Sigmoid colon (tissue), 4 donors: Measurements from ENCODE around the gene PUM1.

ENCODE experiments used
- EP300 ChIP-seq, 4 donors: sonication (generic); formaldehyde crosslinking; IDR thresholded peaks; one replicate each; pipeline ENCODE4 v1.6.1; 2017; ENCODE audit warnings: antibody characterized with exemption in 4 of 4
- POLR2A ChIP-seq, 2 donors: fragments of 450-650 bp; IDR thresholded peaks; one replicate each; pipeline ENCODE4 v1.6.1; 2016; ENCODE audit warnings: antibody characterized with exemption in 2 of 2, mild to moderate bottlenecking in 2 of 2, moderate library complexity in 2 of 2
- TF ChIP-seq, protein P1 (sequence below), 4 experiments: fragments of 450-650 bp in 3 of 4; fragments of 200-600 bp in 1 of 4; IDR thresholded peaks; one replicate each; pipeline ENCODE4 v1.5.1; 2016 to 2019; ENCODE audit warnings: antibody characterized with exemption in 4 of 4, mild to moderate bottlenecking in 3 of 4, moderate library complexity in 2 of 4

DNA sequence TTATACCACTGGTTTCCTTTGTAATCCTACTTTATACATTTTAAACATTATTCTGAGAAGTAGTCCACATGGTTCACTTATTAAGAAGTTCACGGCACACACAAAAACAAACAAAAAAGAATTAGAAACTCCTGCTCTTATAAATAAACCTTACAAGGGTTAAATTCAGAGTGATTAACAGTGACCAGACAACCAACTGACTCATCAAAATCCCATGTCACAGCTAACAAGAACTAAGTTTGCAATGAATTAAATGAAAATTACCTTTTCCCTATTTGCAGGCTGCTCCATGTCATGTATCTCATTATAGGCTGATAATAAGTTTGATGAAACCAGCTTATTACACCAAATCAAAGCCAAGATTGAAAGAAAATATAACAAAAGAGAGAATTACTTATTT lies 77.5 kb downstream of the PUM1 start:
- TF ChIP-seq POLR2A (IDR thresholded peaks at IDR 0.05) (no peak), EP300 (IDR thresholded peaks at IDR 0.05) (no peak)
- TF ChIP-seq, protein P1, sequence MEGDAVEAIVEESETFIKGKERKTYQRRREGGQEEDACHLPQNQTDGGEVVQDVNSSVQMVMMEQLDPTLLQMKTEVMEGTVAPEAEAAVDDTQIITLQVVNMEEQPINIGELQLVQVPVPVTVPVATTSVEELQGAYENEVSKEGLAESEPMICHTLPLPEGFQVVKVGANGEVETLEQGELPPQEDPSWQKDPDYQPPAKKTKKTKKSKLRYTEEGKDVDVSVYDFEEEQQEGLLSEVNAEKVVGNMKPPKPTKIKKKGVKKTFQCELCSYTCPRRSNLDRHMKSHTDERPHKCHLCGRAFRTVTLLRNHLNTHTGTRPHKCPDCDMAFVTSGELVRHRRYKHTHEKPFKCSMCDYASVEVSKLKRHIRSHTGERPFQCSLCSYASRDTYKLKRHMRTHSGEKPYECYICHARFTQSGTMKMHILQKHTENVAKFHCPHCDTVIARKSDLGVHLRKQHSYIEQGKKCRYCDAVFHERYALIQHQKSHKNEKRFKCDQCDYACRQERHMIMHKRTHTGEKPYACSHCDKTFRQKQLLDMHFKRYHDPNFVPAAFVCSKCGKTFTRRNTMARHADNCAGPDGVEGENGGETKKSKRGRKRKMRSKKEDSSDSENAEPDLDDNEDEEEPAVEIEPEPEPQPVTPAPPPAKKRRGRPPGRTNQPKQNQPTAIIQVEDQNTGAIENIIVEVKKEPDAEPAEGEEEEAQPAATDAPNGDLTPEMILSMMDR (IDR thresholded peaks at IDR 0.05) = no peak
